Measurements from ENCODE around the gene KCNG4. TPM values are rescaled to one million over a fixed set of nuclear protein-coding genes. Genes with fewer than 3 reads are reported as not detected.
A peak's percentile ranks its signal among the peaks of the same experiment; 100 is the strongest.

Gene KCNG4
- total and polyA plus RNA-seq, 4 experiments from 2014 or later = not detected

DNA sequence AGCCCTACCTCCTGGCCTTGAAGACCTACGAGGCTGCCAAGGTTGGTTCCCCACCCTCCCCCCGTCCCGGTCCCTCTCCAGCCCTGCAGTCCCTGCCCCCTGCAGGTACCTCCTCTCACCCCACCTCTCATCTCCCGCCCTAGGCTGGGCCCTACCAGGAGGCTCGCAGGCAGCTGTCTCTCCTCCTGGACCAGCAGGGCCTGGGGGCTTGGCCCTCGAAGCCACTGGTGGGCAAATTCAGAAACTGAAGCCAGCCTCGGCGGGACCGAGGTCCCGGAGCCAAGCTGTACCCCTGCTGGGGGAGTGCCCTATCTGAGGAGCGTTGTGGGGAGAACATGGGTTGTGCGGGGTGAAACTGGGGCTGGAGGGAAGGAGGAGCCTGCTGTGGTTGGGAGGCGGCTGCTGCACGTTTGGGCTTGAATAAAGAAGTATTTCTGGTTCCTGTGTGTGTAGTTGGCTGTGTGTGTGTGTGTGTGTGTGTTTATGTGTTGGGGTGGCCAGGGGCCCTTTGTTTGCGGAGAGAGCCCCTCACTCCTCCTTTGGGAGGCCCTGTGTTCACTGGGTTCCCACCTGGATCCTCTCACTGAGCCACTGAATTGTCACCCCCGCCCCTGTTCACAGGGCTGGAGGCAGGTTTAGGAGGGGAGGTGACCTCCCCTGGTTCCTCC, 43.0 kb downstream of the KCNG4 start:
- H3K27ac ChIP-seq (ENCODE audit: low read depth, low read length) = no peak overlapping the region
- no peaks in the 10 kb centered on the region for H3K27me3 ChIP-seq (ENCODE audit: insufficient read depth, low read length)
- H3K36me3 ChIP-seq (ENCODE audit: insufficient read depth, low read length) = no peaks in the 10 kb centered on the region
- H3K9me3 ChIP-seq (ENCODE audit: control insufficient read depth in 1 of 2, low read length in 2 of 2) = no peaks in the 10 kb centered on the region
- ChIA-PET CTCF (ENCODE audit: partially characterized antibody) (interaction anchor here (1.5 kb wide), 1 partner anchor 10 kb away, joined by 4 read pairs; the partner anchor contains the start of gene TAF1C), POLR2A (ENCODE audit: partially characterized antibody) (no interaction called here)
- H3K27ac Mint-ChIP-seq = peak overlapping the region in 1 of 7 donors; percentile 46
- H3K4me3 Mint-ChIP-seq = no peak overlapping the region
- no peak overlapping the region for H3K4me3 ChIP-seq (ENCODE audit: low read length in 2 of 2)
- no peak for DNase-seq
- H3K4me1 Mint-ChIP-seq = peaks cover 3 to 18% (median 16%) of the 10 kb centered on the region in 4 donors
- H3K9me3 Mint-ChIP-seq = no peaks in the 10 kb centered on the region
- peaks cover 10% of the 10 kb centered on the region for H3K4me1 ChIP-seq (ENCODE audit: insufficient read depth, low read length)
- H3K27me3 Mint-ChIP-seq = no peaks in the 10 kb centered on the region
- H3K36me3 Mint-ChIP-seq = no peaks in the 10 kb centered on the region
- intact Hi-C loops (cut with micrococcal nuclease) = no loop called here

DNA sequence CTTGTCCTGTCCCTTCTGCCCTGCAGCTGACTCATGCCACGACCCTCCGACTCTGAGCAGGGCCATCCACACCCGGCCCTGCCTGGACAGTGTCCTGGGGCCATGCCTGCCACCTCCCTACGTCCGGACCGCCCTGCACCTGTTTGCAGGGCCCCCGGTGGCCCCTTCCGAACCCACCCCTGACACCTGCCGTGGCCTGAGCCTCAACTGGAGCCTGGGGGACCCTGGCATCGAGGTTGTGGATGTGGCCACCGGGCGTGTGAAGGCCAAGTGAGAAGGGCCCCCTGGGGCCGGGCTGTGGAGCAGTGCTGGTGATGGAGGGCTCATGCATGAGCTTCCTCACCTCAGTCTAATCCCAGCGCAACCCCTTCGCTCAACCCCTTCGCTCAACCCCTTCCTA, 43.7 kb downstream of the KCNG4 start:
- CTCF ChIA-PET (ENCODE audit: partially characterized antibody) = interaction anchor here (1.5 kb wide), 1 partner anchor 9 kb away, joined by 4 read pairs; the partner anchor contains the start of gene TAF1C
- H3K27me3 ChIP-seq (ENCODE audit: insufficient read depth, low read length) = no peaks in the 10 kb centered on the region
- no peak overlapping the region for H3K4me3 ChIP-seq (ENCODE audit: low read length in 2 of 2)
- H3K4me3 Mint-ChIP-seq = no peak overlapping the region
- no peak overlapping the region for H3K27ac ChIP-seq (ENCODE audit: low read depth, low read length)
- DNase-seq = no peak
- H3K9me3 ChIP-seq (ENCODE audit: control insufficient read depth in 1 of 2, low read length in 2 of 2) = no peaks in the 10 kb centered on the region
- intact Hi-C loops (cut with micrococcal nuclease) = no loop called here
- H3K36me3 Mint-ChIP-seq = no peaks in the 10 kb centered on the region
- H3K4me1 ChIP-seq (ENCODE audit: insufficient read depth, low read length) = peaks cover 10% of the 10 kb centered on the region
- no peaks in the 10 kb centered on the region for H3K9me3 Mint-ChIP-seq
- no peaks in the 10 kb centered on the region for H3K36me3 ChIP-seq (ENCODE audit: insufficient read depth, low read length)
- no peak overlapping the region for H3K27ac Mint-ChIP-seq
- peaks cover 3 to 18% (median 16%) of the 10 kb centered on the region in 4 donors for H3K4me1 Mint-ChIP-seq
- POLR2A ChIA-PET (ENCODE audit: partially characterized antibody) = no interaction called here
- H3K27me3 Mint-ChIP-seq = no peaks in the 10 kb centered on the region

DNA sequence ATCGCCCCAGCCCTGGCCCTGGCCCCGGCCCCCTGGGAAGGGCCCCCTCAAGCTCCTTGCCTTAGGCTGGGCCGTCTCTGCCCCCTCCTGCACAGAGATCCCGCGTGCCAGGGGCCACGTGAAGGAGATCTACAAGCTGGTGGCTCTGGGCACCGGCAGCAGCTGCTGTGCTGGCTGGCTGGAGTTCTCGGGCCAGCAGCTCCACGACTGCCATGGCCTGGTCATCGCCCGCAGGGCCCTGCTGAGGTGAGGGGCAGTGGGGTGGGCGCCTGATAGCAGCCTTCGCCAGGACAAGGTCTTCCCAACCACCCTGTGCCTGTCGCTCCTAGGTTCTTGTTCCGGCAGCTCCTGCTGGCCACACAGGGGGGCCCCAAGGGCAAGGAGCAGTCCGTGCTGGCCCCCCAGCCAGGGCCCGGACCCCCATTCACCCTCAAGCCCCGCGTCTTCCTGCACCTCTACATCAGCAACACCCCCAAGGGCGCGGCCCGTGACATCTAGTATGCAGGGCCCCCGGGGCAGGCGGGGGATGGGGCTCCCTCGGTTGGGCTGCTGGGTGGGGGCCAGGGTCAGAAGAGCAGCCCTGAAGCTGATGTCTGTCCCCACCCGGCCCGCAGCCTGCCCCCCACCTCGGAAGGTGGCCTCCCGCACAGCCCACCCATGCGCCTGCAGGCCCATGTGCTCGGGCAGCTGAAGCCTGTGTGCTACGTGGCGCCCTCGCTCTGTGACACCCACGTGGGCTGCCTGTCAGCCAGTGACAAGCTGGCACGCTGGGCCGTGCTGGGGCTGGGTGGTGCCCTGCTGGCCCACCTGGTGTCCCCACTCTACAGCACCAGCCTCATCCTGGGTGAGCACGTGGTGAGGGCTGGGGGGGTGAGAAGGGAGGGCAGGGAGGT, 44.4 kb downstream of the KCNG4 start:
- H3K4me3 Mint-ChIP-seq = no peak overlapping the region
- no peak for DNase-seq
- H3K9me3 ChIP-seq (ENCODE audit: control insufficient read depth in 1 of 2, low read length in 2 of 2) = no peaks in the 10 kb centered on the region
- no peaks in the 10 kb centered on the region for H3K9me3 Mint-ChIP-seq
- H3K4me3 ChIP-seq (ENCODE audit: low read length in 2 of 2) = no peak overlapping the region
- H3K4me1 ChIP-seq (ENCODE audit: insufficient read depth, low read length) = peaks cover 10% of the 10 kb centered on the region
- H3K27ac Mint-ChIP-seq = no peak overlapping the region
- H3K4me1 Mint-ChIP-seq = peaks cover 3 to 18% (median 16%) of the 10 kb centered on the region in 4 donors
- POLR2A ChIA-PET (ENCODE audit: partially characterized antibody) = interaction anchor here (0.8 kb wide), 1 partner anchor 9 kb away, joined by 3 read pairs; the partner anchor contains the start of gene TAF1C
- H3K36me3 ChIP-seq (ENCODE audit: insufficient read depth, low read length) = no peaks in the 10 kb centered on the region
- no peaks in the 10 kb centered on the region for H3K27me3 Mint-ChIP-seq
- H3K27ac ChIP-seq (ENCODE audit: low read depth, low read length) = no peak overlapping the region
- CTCF ChIA-PET (ENCODE audit: partially characterized antibody) = interaction anchor here (1.2 to 1.5 kb wide), 2 partner anchors 8 to 130 kb away, joined by 3 to 4 read pairs; partner anchors contain the start of gene TAF1C
- intact Hi-C loops (cut with micrococcal nuclease) = no loop called here
- no peaks in the 10 kb centered on the region for H3K27me3 ChIP-seq (ENCODE audit: insufficient read depth, low read length)
- H3K36me3 Mint-ChIP-seq = no peaks in the 10 kb centered on the region

DNA sequence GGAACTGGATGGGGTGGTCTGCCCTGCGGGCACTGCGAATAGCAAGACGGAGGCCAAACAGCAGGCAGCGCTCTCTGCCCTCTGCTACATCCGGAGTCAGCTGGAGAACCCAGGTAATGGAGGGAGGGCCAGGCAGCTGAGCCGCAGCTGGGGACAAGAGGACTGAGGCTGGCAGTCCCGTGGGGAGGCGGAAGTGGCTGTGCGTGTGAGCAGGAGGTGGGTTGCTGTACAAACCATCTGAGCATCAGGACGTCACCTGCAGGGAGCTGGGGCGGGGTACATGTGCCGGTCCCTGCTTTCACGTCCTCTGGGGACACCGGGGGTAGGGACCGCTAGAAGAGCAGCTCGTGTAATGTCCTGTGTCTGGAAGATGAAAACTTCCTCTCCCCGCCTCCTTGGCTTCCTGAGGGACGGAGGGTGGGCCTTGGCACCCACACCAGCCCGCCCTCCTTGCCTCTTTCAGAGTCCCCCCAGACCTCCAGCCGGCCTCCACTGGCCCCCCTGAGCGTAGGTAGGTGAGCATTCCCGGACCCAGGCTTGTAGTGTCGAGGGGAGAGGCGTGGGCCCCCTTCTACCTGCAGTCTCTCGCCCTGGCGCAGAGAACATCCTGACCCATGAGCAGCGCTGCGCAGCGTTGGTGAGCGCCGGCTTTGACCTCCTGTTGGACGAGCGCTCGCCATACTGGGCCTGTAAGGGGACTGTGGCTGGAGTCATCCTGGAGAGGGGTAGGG, 45.2 kb downstream of the KCNG4 start:
- peak in 4 of 5 donors; percentile 17 to 53 (median 26) for DNase-seq
- CTCF ChIA-PET (ENCODE audit: partially characterized antibody) = interaction anchor here (1.2 kb wide), 1 partner anchor 129 kb away, joined by 3 read pairs; no protein-coding TSS in a partner anchor
- H3K27me3 ChIP-seq (ENCODE audit: insufficient read depth, low read length) = no peaks in the 10 kb centered on the region
- Mint-ChIP-seq H3K27ac (peak overlapping the region in 1 of 7 donors; percentile 42), H3K9me3 (no peaks in the 10 kb centered on the region), H3K36me3 (no peaks in the 10 kb centered on the region), H3K27me3 (no peaks in the 10 kb centered on the region), H3K4me1 (peaks cover 3 to 18% (median 16%) of the 10 kb centered on the region in 4 donors), H3K4me3 (peak overlapping the region in 6 of 8 donors; percentile 55 to 72 (median 69))
- H3K36me3 ChIP-seq (ENCODE audit: insufficient read depth, low read length) = no peaks in the 10 kb centered on the region
- no peak overlapping the region for H3K27ac ChIP-seq (ENCODE audit: low read depth, low read length)
- intact Hi-C loops (cut with micrococcal nuclease) = no loop called here
- POLR2A ChIA-PET (ENCODE audit: partially characterized antibody) = interaction anchor here (0.6 kb wide), 1 partner anchor 78 kb away, joined by 3 read pairs; the partner anchor contains the start of gene MBTPS1
- H3K9me3 ChIP-seq (ENCODE audit: control insufficient read depth in 1 of 2, low read length in 2 of 2) = no peaks in the 10 kb centered on the region
- H3K4me1 ChIP-seq (ENCODE audit: insufficient read depth, low read length) = peaks cover 10% of the 10 kb centered on the region
- H3K4me3 ChIP-seq (ENCODE audit: low read length in 2 of 2) = no peak overlapping the region

DNA sequence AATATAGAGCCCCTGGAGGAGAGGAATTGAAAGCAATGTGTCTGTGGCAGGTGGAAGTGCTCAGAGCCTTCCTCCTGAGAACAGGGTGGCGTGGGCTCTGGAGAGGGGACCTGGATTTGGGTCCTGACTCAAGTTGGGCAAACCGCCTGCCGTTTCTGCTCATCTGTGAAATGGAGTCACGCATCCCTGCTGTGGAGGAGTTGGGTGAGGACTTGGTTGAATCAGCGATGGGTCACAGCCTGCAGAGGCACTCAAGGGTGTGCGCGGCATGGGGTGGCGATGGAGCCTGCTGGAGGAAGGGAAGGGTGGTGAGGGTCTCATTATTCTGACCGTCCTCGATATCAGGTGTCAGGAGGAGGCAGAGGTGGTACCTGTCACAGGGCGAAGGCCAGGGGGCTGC, 45.8 kb downstream of the KCNG4 start:
- Histone ChIP-seq H3K36me3 (ENCODE audit: insufficient read depth, low read length) (no peaks in the 10 kb centered on the region), H3K27me3 (ENCODE audit: insufficient read depth, low read length) (no peaks in the 10 kb centered on the region), H3K9me3 (ENCODE audit: control insufficient read depth in 1 of 2, low read length in 2 of 2) (no peaks in the 10 kb centered on the region), H3K27ac (ENCODE audit: low read depth, low read length) (no peak overlapping the region), H3K4me3 (ENCODE audit: low read length in 2 of 2) (no peak overlapping the region), H3K4me1 (ENCODE audit: insufficient read depth, low read length) (peaks cover 10% of the 10 kb centered on the region)
- H3K9me3 Mint-ChIP-seq = no peaks in the 10 kb centered on the region
- no peaks in the 10 kb centered on the region for H3K27me3 Mint-ChIP-seq
- no peak for DNase-seq
- peak overlapping the region in 4 of 7 donors; percentile 26 to 70 (median 43) for H3K27ac Mint-ChIP-seq
- peak overlapping the region in 6 of 8 donors; percentile 55 to 72 (median 69) for H3K4me3 Mint-ChIP-seq
- peaks cover 3 to 18% (median 16%) of the 10 kb centered on the region in 4 donors for H3K4me1 Mint-ChIP-seq
- intact Hi-C loops (cut with micrococcal nuclease) = no loop called here
- ChIA-PET CTCF (ENCODE audit: partially characterized antibody) (interaction anchor here (1.2 kb wide), 1 partner anchor 128 kb away, joined by 3 read pairs; no protein-coding TSS in a partner anchor), POLR2A (ENCODE audit: partially characterized antibody) (interaction anchor here (0.6 kb wide), 1 partner anchor 77 kb away, joined by 3 read pairs; the partner anchor contains the start of gene MBTPS1)
- no peaks in the 10 kb centered on the region for H3K36me3 Mint-ChIP-seq

DNA sequence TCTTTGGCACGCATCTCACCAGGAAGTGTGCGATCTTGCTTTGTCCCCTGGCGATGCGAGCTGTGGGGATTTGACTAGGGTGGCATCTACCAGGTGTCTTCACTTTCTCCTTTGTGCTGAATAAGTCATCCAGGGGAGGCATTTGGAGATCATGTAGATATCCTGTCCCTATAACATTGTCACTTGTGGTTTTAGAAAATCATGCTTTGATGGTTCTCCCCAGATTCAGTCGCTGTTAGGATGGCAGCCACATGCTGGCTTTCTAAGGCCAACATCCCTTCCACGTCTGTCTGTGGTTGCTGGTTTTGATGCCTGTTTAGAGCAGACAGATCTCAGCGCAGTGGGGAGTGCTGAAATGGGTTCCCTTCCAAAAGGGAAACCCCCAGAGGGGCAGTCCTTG, 46.3 kb downstream of the KCNG4 start:
- Histone ChIP-seq H3K36me3 (ENCODE audit: insufficient read depth, low read length) (no peaks in the 10 kb centered on the region), H3K4me3 (ENCODE audit: low read length in 2 of 2) (no peak overlapping the region), H3K27ac (ENCODE audit: low read depth, low read length) (no peak overlapping the region), H3K27me3 (ENCODE audit: insufficient read depth, low read length) (no peaks in the 10 kb centered on the region), H3K4me1 (ENCODE audit: insufficient read depth, low read length) (peaks cover 10% of the 10 kb centered on the region), H3K9me3 (ENCODE audit: control insufficient read depth in 1 of 2, low read length in 2 of 2) (no peaks in the 10 kb centered on the region)
- DNase-seq = peak in 1 of 5 donors; percentile 10
- intact Hi-C loops (cut with micrococcal nuclease) = no loop called here
- H3K4me1 Mint-ChIP-seq = peaks cover 3 to 18% (median 16%) of the 10 kb centered on the region in 4 donors
- H3K36me3 Mint-ChIP-seq = no peaks in the 10 kb centered on the region
- H3K27me3 Mint-ChIP-seq = no peaks in the 10 kb centered on the region
- H3K27ac Mint-ChIP-seq = peak overlapping the region in 5 of 7 donors; percentile 25 to 70 (median 44)
- H3K9me3 Mint-ChIP-seq = no peaks in the 10 kb centered on the region
- H3K4me3 Mint-ChIP-seq = peak overlapping the region in 5 of 8 donors; percentile 9 to 72 (median 69)
- CTCF ChIA-PET (ENCODE audit: partially characterized antibody) = no interaction called here
- POLR2A ChIA-PET (ENCODE audit: partially characterized antibody) = no interaction called here
